SK-N-MC (cell line): ENCODE measurements around the gene CCKAR.
"Not testable (repeated sequence)": the region's sequence is repeated elsewhere in the genome, so short reads cannot be mapped to it uniquely, and the experiment has no call there.

Experiments
- DNase-seq: peaks from one replicate; pipeline ENCODE4 v3.0.0-alpha.2; 2011; ENCODE audit warnings: low read depth, low spot score
- H3K27ac ChIP-seq: fragments of 200-600 bp; sonication (generic); 2 replicates; pipeline ENCODE4 v1.5.1; 2016; ENCODE audit warnings: mixed run types
- H3K36me3 ChIP-seq: fragments of 200-600 bp; sonication (generic); 2 replicates; pipeline ENCODE4 v1.6.1; 2017; ENCODE audit warnings: antibody characterized with exemption, low read length, mixed read lengths; ENCODE audit not compliant: insufficient read depth
- H3K4me3 ChIP-seq: fragments of 200-600 bp; sonication (generic); 2 replicates; pipeline ENCODE4 v1.5.1; 2016
- H3K9ac ChIP-seq: fragments of 200-600 bp; sonication (generic); 2 replicates; pipeline ENCODE4 v1.8.0; 2017; ENCODE audit warnings: mixed run types, mixed read lengths; ENCODE audit not compliant: insufficient read length
- H3K9me3 ChIP-seq: fragments of 200-600 bp; sonication (generic); 2 replicates; pipeline ENCODE4 v1.6.1; 2017; ENCODE audit warnings: low read depth, mild to moderate bottlenecking, antibody characterized with exemption, low read length, moderate library complexity, mixed read lengths
- EZH2 ChIP-seq: fragments of 200-600 bp; sonication (generic); IDR thresholded peaks from one replicate; pipeline ENCODE4 v1.6.1; 2017; ENCODE audit warnings: antibody characterized with exemption
- FOXP2 ChIP-seq: optimal IDR thresholded peaks from 2 replicates; pipeline ENCODE3; 2011; ENCODE audit warnings: mild to moderate bottlenecking, moderate library complexity; ENCODE audit not compliant: insufficient read depth; ENCODE audit errors: extremely low read length, control extremely low read depth
- POLR2AphosphoS5 ChIP-seq: IDR thresholded peaks from 2 replicates; pipeline ENCODE4 v1.6.1; 2012; ENCODE audit warnings: mild to moderate bottlenecking, low read depth, low read length, borderline replicate concordance

Gene CCKAR

GRCh38 chr4:26522478-26522877, 32.2 kb upstream of the CCKAR start:
- Histone ChIP-seq H3K4me3 (no peak overlapping the region), H3K9ac (no peak overlapping the region), H3K27ac (no peak overlapping the region), H3K9me3 (no peaks in the 10 kb centered on the region), H3K36me3 (no peaks in the 10 kb centered on the region)
- TF ChIP-seq FOXP2 (no peak), POLR2AphosphoS5 (no peak), EZH2 (no peak)
- DNase-seq, result no peak

- no peak overlapping the region for H3K9ac ChIP-seq
- DNase-seq, result no peak
- TF ChIP-seq EZH2, result no peak
- no peak for TF ChIP-seq POLR2AphosphoS5
- no peak for TF ChIP-seq FOXP2
- H3K27ac ChIP-seq, result no peak overlapping the region
- H3K9me3 ChIP-seq, result no peaks in the 10 kb centered on the region
- H3K4me3 ChIP-seq, result no peak overlapping the region
- no peaks in the 10 kb centered on the region for H3K36me3 ChIP-seq
Observed at GRCh38 chr4:26520728-26521450, 30.6 kb upstream of the CCKAR start.

GRCh38 chr4:26515936-26516335, 25.7 kb upstream of the CCKAR start:
- H3K9me3 ChIP-seq, result no peaks in the 10 kb centered on the region
- H3K9ac ChIP-seq, result no peak overlapping the region
- H3K36me3 ChIP-seq, result no peaks in the 10 kb centered on the region
- no peak for DNase-seq
- no peak overlapping the region for H3K4me3 ChIP-seq
- TF ChIP-seq POLR2AphosphoS5, result no peak
- TF ChIP-seq FOXP2, result no peak
- TF ChIP-seq EZH2, result no peak
- no peak overlapping the region for H3K27ac ChIP-seq

GRCh38 chr4:26510334-26510964, 20.2 kb upstream of the CCKAR start:
- Histone ChIP-seq H3K27ac (no peak overlapping the region), H3K36me3 (no peaks in the 10 kb centered on the region), H3K4me3 (no peak overlapping the region), H3K9me3 (no peaks in the 10 kb centered on the region), H3K9ac (no peak overlapping the region)
- no peak for DNase-seq
- no peak for TF ChIP-seq FOXP2
- no peak for TF ChIP-seq EZH2
- TF ChIP-seq POLR2AphosphoS5, result no peak

- Histone ChIP-seq H3K9ac (no peak overlapping the region), H3K36me3 (no peaks in the 10 kb centered on the region), H3K27ac (no peak overlapping the region), H3K9me3 (no peaks in the 10 kb centered on the region), H3K4me3 (no peak overlapping the region)
- no peak for TF ChIP-seq POLR2AphosphoS5
- TF ChIP-seq EZH2, result no peak
- no peak for TF ChIP-seq FOXP2
- DNase-seq, result no peak
Observed at GRCh38 chr4:26509681-26510333, 19.5 kb upstream of the CCKAR start.

GRCh38 chr4:26507286-26507685, 17.0 kb upstream of the CCKAR start:
- no peak for TF ChIP-seq FOXP2
- no peak for TF ChIP-seq POLR2AphosphoS5
- no peaks in the 10 kb centered on the region for H3K36me3 ChIP-seq
- H3K4me3 ChIP-seq, result no peak overlapping the region
- H3K27ac ChIP-seq, result no peak overlapping the region
- no peak for DNase-seq
- no peak overlapping the region for H3K9ac ChIP-seq
- H3K9me3 ChIP-seq, result no peaks in the 10 kb centered on the region

GRCh38 chr4:26503844-26504243, 13.6 kb upstream of the CCKAR start:
- Histone ChIP-seq H3K4me3 (no peak overlapping the region), H3K36me3 (no peaks in the 10 kb centered on the region), H3K9me3 (no peaks in the 10 kb centered on the region), H3K27ac (no peak overlapping the region), H3K9ac (no peak overlapping the region)
- TF ChIP-seq EZH2, result no peak
- TF ChIP-seq POLR2AphosphoS5, result no peak
- no peak for TF ChIP-seq FOXP2
- DNase-seq, result no peak

GRCh38 chr4:26503427-26503826, 13.1 kb upstream of the CCKAR start:
- TF ChIP-seq FOXP2 (no peak), EZH2 (no peak), POLR2AphosphoS5 (no peak)
- H3K36me3 ChIP-seq, result no peaks in the 10 kb centered on the region
- H3K4me3 ChIP-seq, result no peak overlapping the region
- H3K9ac ChIP-seq, result no peak overlapping the region
- H3K9me3 ChIP-seq, result no peaks in the 10 kb centered on the region
- H3K27ac ChIP-seq, result no peak overlapping the region
- no peak for DNase-seq

GRCh38 chr4:26500565-26500999, 10.3 kb upstream of the CCKAR start:
- H3K36me3 ChIP-seq, H3K4me3 ChIP-seq, H3K27ac ChIP-seq, DNase-seq, H3K9me3 ChIP-seq, H3K9ac ChIP-seq: not testable (repeated sequence)
